ENCODE results near the gene CST9.
"Not testable (repeated sequence)": the region's sequence is repeated elsewhere in the genome, so short reads cannot be mapped to it uniquely, and the experiment has no call there.

The CST9 gene

DNA sequence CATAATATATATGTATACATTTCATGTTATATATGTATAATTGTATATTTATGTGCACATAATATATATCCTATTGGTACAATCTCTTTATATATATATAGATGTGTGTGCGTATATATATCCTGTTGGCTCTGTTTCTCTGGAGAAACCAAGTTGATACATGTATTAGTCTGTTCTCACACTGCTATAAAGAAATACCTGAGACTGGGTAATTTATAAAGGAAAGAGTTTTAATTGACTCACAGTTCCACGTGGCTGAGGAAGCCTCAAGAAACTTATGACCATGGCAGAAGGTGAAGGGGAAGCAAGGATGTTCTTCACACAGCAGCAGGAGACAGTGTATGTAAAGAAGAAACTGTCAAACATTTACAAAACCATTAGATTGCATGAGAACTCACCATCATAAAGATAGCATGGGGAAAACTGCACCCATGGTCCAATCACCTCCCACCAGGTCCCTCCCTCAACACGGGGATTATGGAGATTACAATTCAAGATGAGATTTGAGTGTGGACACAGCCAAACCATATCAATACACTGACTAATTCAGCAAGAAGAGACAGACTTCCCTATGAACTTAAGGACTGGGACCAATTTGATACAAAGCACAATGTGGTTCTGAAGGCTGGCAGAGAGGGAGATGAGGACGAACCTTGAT lies 18.1 kb upstream of the CST9 start:
- ATAC-seq = no peak

- ATAC-seq = no peak
Observed at GRCh38 chr20:23622839-23623343, 17.2 kb upstream of the CST9 start.

- ATAC-seq = not testable (repeated sequence)
Observed at GRCh38 chr20:23622401-23622800, 16.7 kb upstream of the CST9 start.

GRCh38 chr20:23620670-23621386 lies 15.1 kb upstream of the CST9 start:
- not testable (repeated sequence) for ATAC-seq

- ATAC-seq = no peak
Observed at GRCh38 chr20:23614163-23614562, 8.4 kb upstream of the CST9 start.

- no peak for ATAC-seq
Observed at GRCh38 chr20:23613676-23614075, 8.0 kb upstream of the CST9 start.

DNA sequence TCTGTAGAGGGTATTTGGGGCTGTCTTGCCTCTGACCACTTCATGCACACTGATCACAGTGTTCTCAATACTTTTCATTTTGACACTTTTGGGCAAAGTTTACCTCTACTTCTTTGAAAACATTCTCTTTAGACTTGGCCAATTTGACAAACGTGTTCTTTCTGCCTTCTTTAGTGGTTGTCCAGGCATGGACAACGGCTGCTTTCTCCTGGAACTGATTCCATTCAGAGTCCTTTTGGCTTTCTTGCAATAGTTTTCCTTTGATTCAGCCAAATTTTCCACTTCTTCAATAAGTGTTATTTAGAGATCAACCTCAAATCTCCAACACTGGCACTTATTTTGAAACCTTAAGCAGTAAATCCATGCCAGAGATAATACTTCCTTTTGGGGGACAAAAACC lies 6.7 kb upstream of the CST9 start:
- no peak for ATAC-seq

GRCh38 chr20:23609486-23610109 lies 3.9 kb upstream of the CST9 start:
- no peak for ATAC-seq

GRCh38 chr20:23608251-23608846 lies 2.6 kb upstream of the CST9 start:
- no peak for ATAC-seq

- ATAC-seq = no peak
Observed at GRCh38 chr20:23607497-23608245, 2.0 kb upstream of the CST9 start.

- ATAC-seq = peak; percentile 65 to 76
Observed at GRCh38 chr20:23606652-23607049, 934 bp upstream of the CST9 start.

GRCh38 chr20:23604306-23604705 lies 1.4 kb downstream of the CST9 start:
- ATAC-seq = no peak

DNA sequence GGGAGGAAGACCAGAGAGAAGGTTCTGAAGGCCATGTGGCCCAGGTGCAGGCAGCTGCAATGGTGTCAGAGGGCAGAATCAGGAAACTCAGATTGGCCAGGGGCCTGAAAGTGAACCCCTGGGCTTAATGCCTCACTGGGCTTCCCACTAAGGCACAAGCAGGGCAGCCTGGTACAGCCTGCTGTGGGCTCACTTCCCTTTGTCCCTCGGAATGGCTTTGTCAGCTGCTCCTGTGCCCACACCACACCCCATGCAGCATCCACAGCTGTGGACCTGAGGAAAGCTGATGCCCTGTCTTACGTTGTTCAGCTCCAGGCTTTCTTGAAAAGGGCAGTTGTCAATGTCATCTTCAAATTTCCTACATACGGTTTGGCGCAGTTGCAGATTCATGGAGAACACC lies 2.4 kb downstream of the CST9 start:
- ATAC-seq = no peak

DNA sequence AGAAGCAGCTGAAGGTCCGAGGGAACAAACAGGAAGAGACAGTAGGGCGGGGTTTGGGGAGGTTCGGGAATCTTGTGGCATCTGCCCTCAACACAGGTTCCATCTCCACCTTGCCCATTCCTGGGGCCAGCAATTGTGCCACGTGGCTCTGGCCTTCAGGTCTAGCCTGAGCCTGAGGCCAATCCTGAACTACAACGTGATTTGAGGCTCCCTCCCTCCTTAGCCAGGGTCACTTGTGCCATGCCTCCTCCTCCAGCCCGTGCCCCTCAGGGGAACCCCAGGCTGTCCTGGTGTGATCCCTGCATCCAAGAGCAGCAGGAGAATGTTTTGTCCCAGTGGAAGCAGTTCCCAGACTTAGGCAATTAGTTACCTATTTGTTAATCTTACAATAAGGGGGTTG lies 3.0 kb downstream of the CST9 start:
- ATAC-seq = no peak

- ATAC-seq = no peak
Observed at GRCh38 chr20:23602241-23602640, 3.5 kb downstream of the CST9 start.

DNA sequence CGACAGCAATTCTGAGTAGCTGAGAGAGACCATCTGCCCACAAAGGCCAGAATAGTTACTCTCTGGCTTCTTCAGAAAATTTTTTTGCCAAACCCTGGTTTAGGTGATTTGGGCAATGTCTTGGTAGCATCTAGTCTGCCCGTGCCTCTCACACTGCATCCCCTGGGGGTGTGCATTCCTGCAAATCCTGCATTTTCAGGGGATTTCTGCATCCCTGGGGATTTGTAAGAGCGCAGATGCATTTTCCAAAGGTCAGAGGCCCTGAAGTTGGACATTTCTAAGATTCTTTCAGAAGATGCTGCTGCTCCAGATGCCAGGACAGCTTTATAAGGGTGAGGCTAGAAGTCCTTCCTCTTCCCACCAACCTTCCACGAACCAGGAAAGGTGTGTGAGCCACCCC lies 4.0 kb downstream of the CST9 start:
- no peak for ATAC-seq

DNA sequence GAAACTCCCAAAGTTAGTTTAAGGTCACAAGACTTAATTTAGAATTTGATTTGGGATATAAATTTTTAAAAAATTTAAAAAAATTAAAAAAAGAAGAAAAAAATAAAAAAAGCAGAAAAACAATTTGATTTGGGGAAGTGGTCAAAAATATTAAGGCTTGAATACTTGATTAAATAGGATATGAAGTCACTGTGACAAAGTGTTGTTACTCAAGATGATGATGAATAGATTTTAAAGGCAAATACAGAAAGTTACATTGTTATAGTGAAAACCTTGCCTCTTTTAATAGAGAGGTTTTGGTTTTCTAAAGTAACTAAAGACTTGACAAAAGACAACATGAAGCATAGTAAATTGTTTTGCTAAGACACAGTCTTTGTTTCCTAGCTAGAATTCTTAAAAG lies 7.2 kb downstream of the CST9 start:
- ATAC-seq = no peak

GRCh38 chr20:23596579-23597250 lies 9.0 kb downstream of the CST9 start:
- no peak for ATAC-seq

DNA sequence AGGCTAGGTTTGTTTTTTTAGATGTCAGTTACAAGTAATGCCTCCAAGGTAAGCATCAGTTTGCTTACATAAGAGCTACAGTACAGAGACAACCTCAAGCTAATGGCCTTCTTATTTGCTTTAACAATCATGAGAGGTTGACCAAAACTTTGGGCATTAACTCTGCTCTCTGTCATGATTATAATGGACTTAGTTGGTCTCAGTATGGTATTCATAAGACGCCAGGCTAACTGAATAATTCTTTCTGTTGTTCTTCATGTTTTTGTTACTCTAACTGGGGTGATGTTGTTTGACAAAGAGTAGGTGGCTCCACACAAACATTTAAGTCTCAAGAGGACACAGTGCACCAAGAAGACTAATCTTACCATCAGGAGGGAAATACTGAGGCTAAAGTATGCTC lies 9.8 kb downstream of the CST9 start:
- no peak for ATAC-seq

- no peak for ATAC-seq
Observed at GRCh38 chr20:23588434-23589403, 17.0 kb downstream of the CST9 start.

DNA sequence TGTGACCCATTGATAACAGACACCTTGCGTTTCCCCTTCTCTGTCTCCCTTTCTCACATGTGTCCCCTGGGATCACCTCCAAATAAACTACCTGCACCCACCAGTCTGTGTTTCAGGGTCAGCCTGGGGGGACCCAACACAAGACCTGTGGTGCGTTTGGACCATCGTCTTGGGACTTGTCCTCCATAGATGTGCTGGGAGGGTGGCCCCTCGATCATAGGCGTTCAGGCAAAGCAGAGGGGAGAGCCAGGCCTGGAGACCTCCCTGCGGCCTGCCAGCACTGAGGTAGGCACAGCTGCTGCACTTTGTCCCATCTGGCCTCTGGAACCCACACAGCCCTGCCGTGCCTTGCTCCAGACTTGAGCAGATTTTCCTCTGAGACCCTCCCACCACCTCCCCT lies 18.1 kb downstream of the CST9 start:
- no peak for ATAC-seq
